GM18517 (cell line): ENCODE measurements around the gene FAM180A.
"Not testable (repeated sequence)": the region's sequence is repeated elsewhere in the genome, so short reads cannot be mapped to it uniquely, and the experiment has no call there.

Experiments used
- ATAC-seq: cut with Tn5 transposase; IDR thresholded peaks from one replicate; pipeline ENCODE4 v1.9.1; 2021; ENCODE audit warnings: mild to moderate bottlenecking, moderate library complexity; ENCODE audit not compliant: unreplicated experiment

Gene FAM180A

GRCh38 chr7:135742371-135742770, 6.2 kb downstream of the FAM180A start:
- ATAC-seq = no peak

GRCh38 chr7:135741905-135742304, 6.7 kb downstream of the FAM180A start:
- no peak for ATAC-seq

- ATAC-seq = no peak
These were observed 7.7 kb downstream of the FAM180A start for GRCh38 chr7:135740889-135741288.

GRCh38 chr7:135737306-135737647, 11.3 kb downstream of the FAM180A start:
- not testable (repeated sequence) for ATAC-seq

GRCh38 chr7:135736586-135737305, 11.9 kb downstream of the FAM180A start:
- ATAC-seq = no peak

- no peak for ATAC-seq
These were observed 14.3 kb downstream of the FAM180A start for GRCh38 chr7:135734343-135734689.

GRCh38 chr7:135733603-135734342, 14.8 kb downstream of the FAM180A start:
- no peak for ATAC-seq

- ATAC-seq = no peak
These were observed 17.5 kb downstream of the FAM180A start for GRCh38 chr7:135731131-135731530.

- ATAC-seq = no peak
These were observed 19.4 kb downstream of the FAM180A start for GRCh38 chr7:135729230-135729629.

- ATAC-seq = no peak
These were observed 20.4 kb downstream of the FAM180A start, which contains the start of gene SLC13A4 for GRCh38 chr7:135728136-135728669. Gene SLC13A4 (minus strand): TSS chr7:135728186. CDS start chr7:135727496, 690 bp downstream.

- ATAC-seq = no peak
These were observed 21.5 kb downstream of the FAM180A start for GRCh38 chr7:135726911-135727673.

- ATAC-seq = no peak
These were observed 22.3 kb downstream of the FAM180A start for GRCh38 chr7:135726276-135726788.

- no peak for ATAC-seq
These were observed 25.2 kb downstream of the FAM180A start for GRCh38 chr7:135723411-135723810.

- ATAC-seq = no peak
These were observed 27.3 kb downstream of the FAM180A start for GRCh38 chr7:135721198-135721820.

GRCh38 chr7:135719688-135720087, 28.9 kb downstream of the FAM180A start:
- no peak for ATAC-seq

GRCh38 chr7:135718794-135719437, 29.7 kb downstream of the FAM180A start:
- no peak for ATAC-seq

GRCh38 chr7:135718219-135718618, 30.4 kb downstream of the FAM180A start:
- no peak for ATAC-seq

GRCh38 chr7:135717693-135718092, 30.9 kb downstream of the FAM180A start:
- ATAC-seq = no peak

GRCh38 chr7:135716677-135717238, 31.9 kb downstream of the FAM180A start:
- ATAC-seq = no peak

- ATAC-seq = no peak
These were observed 32.9 kb downstream of the FAM180A start for GRCh38 chr7:135715673-135716072.
